ENCODE measurements around the gene UNC45A.

Gene UNC45A

DNA sequence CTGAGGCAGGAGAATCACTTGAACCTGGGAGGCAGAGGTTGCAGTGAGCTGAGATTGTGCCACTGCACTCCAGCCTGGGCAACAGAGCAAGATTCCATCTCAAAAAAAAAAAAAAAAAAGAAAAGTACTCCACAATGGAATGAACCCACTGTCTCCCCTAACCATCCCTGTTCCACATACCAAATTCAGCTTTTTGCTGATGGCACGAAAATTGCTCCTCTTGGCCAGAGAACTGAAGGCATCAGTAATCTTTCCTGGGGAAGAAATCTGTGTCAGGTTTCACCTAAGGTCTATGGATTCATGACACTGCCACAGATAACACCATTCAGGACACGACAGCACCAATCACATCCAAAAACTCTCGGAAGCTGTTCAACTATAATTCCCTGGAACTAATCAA lies 66.1 kb downstream of the UNC45A start:
- no peak for DNase-seq (ENCODE audit: low read depth in 1 of 2, low spot score in 1 of 2)
